Measurements from ENCODE around the gene SLC35D1. TPM values are rescaled to one million over a fixed set of nuclear protein-coding genes. Genes with fewer than 3 reads are reported as not detected.
"Not testable (repeated sequence)": the region's sequence is repeated elsewhere in the genome, so short reads cannot be mapped to it uniquely, and the experiment has no call there.

Gene SLC35D1
- total RNA-seq, 6 experiments from 2014 or later: 19.8 to 26.0 (median 22.3) TPM

DNA sequence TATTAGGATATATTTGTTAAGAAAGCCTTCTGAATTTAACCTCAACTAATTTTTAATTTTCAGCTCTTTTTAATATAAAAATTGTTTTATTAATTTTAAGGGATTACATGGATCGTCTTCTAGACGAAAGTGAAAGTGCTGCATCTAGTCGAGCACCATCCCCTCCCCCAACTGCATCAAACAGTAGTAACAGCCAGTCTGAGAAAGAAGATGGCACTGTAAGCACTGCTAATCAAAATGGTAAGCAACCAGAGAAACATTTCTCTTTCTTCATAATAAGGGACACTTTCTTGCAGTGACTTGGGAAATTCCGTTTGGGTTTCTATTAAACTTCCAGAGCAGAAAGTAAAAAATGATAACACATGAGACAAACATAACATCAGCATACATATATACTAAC is 72.3 kb downstream of the SLC35D1 start:
- TF ChIP-seq, protein P1, sequence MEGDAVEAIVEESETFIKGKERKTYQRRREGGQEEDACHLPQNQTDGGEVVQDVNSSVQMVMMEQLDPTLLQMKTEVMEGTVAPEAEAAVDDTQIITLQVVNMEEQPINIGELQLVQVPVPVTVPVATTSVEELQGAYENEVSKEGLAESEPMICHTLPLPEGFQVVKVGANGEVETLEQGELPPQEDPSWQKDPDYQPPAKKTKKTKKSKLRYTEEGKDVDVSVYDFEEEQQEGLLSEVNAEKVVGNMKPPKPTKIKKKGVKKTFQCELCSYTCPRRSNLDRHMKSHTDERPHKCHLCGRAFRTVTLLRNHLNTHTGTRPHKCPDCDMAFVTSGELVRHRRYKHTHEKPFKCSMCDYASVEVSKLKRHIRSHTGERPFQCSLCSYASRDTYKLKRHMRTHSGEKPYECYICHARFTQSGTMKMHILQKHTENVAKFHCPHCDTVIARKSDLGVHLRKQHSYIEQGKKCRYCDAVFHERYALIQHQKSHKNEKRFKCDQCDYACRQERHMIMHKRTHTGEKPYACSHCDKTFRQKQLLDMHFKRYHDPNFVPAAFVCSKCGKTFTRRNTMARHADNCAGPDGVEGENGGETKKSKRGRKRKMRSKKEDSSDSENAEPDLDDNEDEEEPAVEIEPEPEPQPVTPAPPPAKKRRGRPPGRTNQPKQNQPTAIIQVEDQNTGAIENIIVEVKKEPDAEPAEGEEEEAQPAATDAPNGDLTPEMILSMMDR (IDR thresholded peaks at IDR 0.05): no peak
- H3K27ac Mint-ChIP-seq: no peak overlapping the region

DNA sequence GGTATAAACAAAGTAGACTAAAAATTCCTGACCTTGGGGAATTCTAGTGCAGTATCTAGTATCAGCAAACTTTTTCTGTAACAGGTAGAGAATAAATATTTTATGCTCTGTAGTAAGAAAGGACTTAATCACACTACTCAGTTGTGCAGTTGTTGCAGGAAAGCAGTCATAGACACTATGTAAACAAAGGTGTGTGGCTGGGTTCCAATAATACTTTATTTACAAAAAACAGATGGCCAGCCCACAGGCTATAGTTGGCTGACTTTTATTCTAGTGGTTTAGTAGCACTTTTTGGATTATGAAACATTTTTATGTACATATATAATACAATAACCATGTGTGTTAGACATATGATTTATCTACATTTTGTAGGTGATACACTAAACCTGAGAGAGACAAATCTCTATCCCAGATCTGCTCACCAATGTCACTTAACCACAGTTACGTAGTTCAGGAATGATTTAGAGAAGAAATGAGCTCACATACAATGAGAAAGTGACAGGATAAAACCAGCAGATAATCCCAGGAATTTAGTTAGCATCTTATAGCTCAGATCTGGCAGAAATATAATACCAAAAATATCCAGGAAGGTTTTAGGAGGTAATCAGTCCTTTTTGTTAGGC is 73.1 kb downstream of the SLC35D1 start:
- Mint-ChIP-seq H3K36me3 (ENCODE audit: low read depth) (peaks cover 18% of the 10 kb centered on the region), H3K4me1 (ENCODE audit: low read depth) (no peaks in the 10 kb centered on the region), H3K4me3 (no peak overlapping the region), H3K27me3 (ENCODE audit: insufficient read depth) (no peaks in the 10 kb centered on the region), H3K9me3 (no peaks in the 10 kb centered on the region), H3K27ac (no peak overlapping the region)
- TF ChIP-seq, protein P1 (IDR thresholded peaks at IDR 0.05): no peak
- DNase-seq: no peak

More for the DNA sequence above, 72.3 kb downstream of the SLC35D1 start:
- Mint-ChIP-seq H3K36me3 (ENCODE audit: low read depth) (peaks cover 18% of the 10 kb centered on the region), H3K4me1 (ENCODE audit: low read depth) (no peaks in the 10 kb centered on the region), H3K9me3 (no peaks in the 10 kb centered on the region), H3K27me3 (ENCODE audit: insufficient read depth) (no peaks in the 10 kb centered on the region), H3K4me3 (no peak overlapping the region)
- DNase-seq: no peak

DNA sequence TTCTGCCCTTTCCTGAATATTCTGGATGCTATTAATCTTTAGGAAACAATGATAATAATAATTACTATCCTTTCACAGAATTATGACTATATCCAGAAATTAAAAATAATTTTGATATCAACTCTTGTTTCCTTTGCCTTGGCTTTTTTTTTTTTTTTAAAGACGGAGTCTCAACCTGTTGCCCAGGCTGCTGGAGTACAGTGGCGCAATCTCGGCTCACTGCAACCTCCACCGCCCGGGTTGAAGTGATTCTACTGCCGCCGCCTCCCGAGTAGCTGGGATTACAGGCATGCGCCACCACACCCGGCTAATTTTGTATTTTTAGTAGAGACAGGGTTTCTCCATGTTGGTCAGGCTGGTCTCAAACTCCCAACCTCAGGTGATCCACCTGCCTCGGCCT is 74.3 kb downstream of the SLC35D1 start:
- H3K4me1 Mint-ChIP-seq (ENCODE audit: low read depth); H3K9me3 Mint-ChIP-seq; DNase-seq; H3K27me3 Mint-ChIP-seq (ENCODE audit: insufficient read depth); H3K27ac Mint-ChIP-seq; H3K4me3 Mint-ChIP-seq: not testable (repeated sequence)
- peaks cover 17% of the 10 kb centered on the region for H3K36me3 Mint-ChIP-seq (ENCODE audit: low read depth)

DNA sequence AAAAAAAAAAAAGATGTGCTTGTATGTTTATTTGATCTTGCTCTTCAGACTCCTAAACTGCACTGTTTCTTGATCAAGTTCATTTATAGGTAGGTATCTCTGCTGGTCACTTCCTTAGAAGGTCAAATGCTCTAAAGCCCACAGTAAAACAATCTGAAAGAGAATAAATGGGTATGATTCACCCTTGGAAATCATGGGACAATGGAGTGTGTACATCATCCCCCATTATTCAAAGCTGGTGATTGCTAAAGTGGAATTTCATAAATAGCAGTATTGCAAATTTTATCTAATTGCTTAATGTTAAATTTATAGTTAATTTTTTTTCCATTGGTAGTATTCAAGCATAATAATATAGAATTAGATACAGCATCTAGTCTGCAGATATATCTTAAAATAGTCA is 75.7 kb downstream of the SLC35D1 start:
- Mint-ChIP-seq H3K4me1 (ENCODE audit: low read depth) (no peaks in the 10 kb centered on the region), H3K27ac (no peak overlapping the region), H3K27me3 (ENCODE audit: insufficient read depth) (no peaks in the 10 kb centered on the region)

DNA sequence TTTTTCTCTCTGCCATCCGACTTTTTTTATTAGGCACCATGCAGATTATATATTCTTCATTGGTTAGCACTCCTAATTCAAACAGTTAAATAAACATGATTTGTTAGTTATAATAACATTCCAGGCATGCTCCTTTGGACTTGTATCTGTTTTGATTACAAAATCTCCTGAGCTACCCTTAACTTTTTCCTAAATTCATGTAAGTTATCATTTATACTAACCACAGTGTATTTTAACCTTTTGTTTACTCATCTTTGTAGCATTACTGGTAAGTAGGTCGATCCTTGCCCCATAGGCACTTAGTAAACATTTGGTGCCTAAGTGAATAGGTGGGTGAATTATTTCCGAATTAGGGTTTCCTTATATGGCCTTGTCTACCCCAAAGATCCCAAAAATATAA is 85.4 kb downstream of the SLC35D1 start:
- Mint-ChIP-seq H3K36me3 (ENCODE audit: low read depth) (peaks cover 56% of the 10 kb centered on the region), H3K27ac (peak overlapping the region; percentile 13; the same call in 1 of the 2 replicates), H3K4me1 (ENCODE audit: low read depth) (peaks cover 18% of the 10 kb centered on the region), H3K9me3 (no peaks in the 10 kb centered on the region; the same call in 1 of the 2 replicates), H3K4me3 (no peak overlapping the region), H3K27me3 (ENCODE audit: insufficient read depth) (no peaks in the 10 kb centered on the region; the same call in 1 of the 2 replicates)
- DNase-seq: no peak
- TF ChIP-seq, protein P1 (IDR thresholded peaks at IDR 0.05): no peak

More for the DNA sequence above, 75.7 kb downstream of the SLC35D1 start:
- peaks cover 9% of the 10 kb centered on the region; the same call in 1 of the 2 replicates for H3K36me3 Mint-ChIP-seq (ENCODE audit: low read depth)
- DNase-seq: no peak
- H3K4me3 Mint-ChIP-seq: no peak overlapping the region
- no peaks in the 10 kb centered on the region for H3K9me3 Mint-ChIP-seq
- TF ChIP-seq, protein P1 (IDR thresholded peaks at IDR 0.05): no peak

DNA sequence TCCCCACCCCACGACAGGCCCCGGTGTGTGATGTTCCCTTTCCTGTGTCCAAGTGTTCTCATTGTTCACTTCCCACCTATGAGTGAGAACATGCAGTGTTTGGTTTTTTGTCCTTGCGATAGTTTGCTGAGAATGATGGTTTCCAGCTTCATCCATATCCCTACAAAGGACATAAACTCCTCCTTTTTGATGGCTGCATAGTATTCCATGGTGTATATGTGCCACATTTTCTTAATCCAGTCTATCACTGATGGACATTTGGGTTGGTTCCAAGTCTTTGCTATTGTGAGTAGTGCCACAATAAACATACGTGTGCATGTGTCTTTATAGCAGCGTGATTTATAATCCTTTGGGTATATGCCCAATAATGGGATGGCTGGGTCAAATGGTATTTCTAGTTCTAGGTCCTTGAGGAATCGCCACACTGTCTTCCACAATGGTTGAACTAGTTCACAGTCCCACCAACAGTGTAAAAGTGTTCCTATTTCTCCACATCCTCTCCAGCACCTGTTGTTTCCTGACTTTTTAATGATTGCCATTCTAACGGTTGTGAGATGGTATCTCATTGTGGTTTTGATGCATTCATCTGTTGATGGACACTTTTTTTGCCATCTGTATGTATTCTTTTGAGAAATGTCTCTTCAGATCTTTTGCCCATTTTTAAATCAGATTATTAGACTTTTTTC is 87.6 kb downstream of the SLC35D1 start:
- not testable (repeated sequence) for H3K9me3 Mint-ChIP-seq, H3K27ac Mint-ChIP-seq

More for the DNA sequence above, 87.6 kb downstream of the SLC35D1 start:
- peaks cover 64% of the 10 kb centered on the region for H3K36me3 Mint-ChIP-seq (ENCODE audit: low read depth)
- H3K4me1 Mint-ChIP-seq (ENCODE audit: low read depth): peaks cover 18% of the 10 kb centered on the region
- not testable (repeated sequence) for DNase-seq; H3K27me3 Mint-ChIP-seq (ENCODE audit: insufficient read depth); H3K4me3 Mint-ChIP-seq
